Right ventricle myocardium superior (tissue), 1 donor: ENCODE data around the gene LIME1. TPM values are rescaled to one million over a fixed set of nuclear protein-coding genes. Genes with fewer than 3 reads are reported as not detected.

Experiments used
- ATAC-seq: fragments of 200-7000 bp; cut with Tn5 transposase; one replicate; pipeline ENCODE4 v1.9.1; 2020; ENCODE audit warnings: mild to moderate bottlenecking; ENCODE audit not compliant: poor library complexity
- DNase-seq: peaks from one replicate; pipeline ENCODE4 v3.0.0-alpha.2; 2020
- intact Hi-C: fragments of 100-400 bp; cut with DNase I; formaldehyde crosslinking; loops from one replicate; pipeline ENCODE4 v1.11.2; 2022
- total RNA-seq: library from RNA; stranded (reverse); fragmentation: NEBNext Ultra II Directional; extraction: Animal tissue kit (Norgen Biotek cat#: 25700); gene quantifications from one replicate; pipeline ENCODE4 v1.2.1, GENCODE V29; 2021
- donor health status: DM: no; HTN: yes; CAD: no; lungs with severe emphysema.

LIME1 gene
- total RNA-seq, 1 donor from 2014 or later: 1.6 TPM

- intact Hi-C loops: no loop called here
- ATAC-seq (no peak), DNase-seq (no peak)
Measured at GRCh38 chr20:63744574-63745423, 8.3 kb downstream of the LIME1 start.

- ATAC-seq: no peak
- DNase-seq: no peak
- intact Hi-C loops: no loop called here
Measured at GRCh38 chr20:63745424-63745805, 9.0 kb downstream of the LIME1 start.

- intact Hi-C loops: no loop called here
- DNase-seq: no peak
- no peak for ATAC-seq
Measured at GRCh38 chr20:63745961-63746731, 9.7 kb downstream of the LIME1 start.

DNA sequence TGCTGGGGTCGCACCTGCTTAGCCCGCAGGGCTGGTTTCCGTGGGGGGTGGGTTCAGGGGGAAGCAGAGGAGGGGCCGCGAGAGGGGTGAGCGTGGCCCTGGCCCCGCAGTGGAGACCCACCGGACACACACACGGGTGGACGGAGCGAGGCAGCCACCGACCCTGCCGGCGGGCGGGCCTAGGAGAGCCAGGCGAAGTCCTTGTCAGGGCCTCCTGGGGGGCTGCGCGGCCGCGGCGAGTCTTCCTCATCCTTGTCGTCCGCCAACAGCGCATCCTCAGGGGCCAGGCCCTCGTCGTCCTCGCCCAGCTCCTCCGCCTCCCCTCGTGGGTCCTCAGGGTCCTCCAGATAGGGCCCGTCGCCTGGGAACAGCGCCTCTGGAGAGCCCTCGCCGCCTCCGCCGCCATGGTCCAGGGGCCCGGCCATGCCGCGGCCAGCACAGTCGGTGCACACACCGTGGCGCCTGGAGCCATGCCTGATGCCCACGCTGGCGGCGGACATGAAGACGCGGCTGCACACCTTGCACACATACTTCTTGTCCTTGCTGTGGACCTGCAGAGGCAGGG is 10.4 kb downstream of the LIME1 start:
- intact Hi-C loops: no loop called here
- ATAC-seq (no peak), DNase-seq (no peak)

DNA sequence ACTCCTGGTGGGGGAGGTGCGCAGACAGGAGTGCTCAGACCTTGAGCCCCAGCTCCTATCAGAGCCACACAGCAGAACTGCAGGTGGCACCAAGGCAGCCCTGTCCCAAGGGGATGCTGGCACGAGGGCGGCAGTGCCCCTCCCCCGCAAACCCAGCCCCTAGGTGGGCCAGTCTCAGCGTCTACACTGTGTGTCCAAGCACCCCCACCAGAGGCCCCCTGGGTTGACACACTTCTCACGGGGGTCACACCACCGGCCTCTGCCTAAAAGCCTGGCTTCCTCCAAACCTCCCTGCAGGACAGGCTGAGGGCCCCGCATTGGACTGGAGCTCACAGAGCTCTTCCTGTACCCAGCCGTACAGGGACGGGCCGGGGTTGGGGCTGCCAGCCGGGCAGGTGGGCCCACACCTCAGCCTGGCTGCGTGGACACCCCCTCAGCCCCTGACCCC is 11.2 kb downstream of the LIME1 start:
- peak; percentile 4 for ATAC-seq

GRCh38 chr20:63748070-63748933 is 11.8 kb downstream of the LIME1 start:
- ATAC-seq (peak; percentile 30), DNase-seq (no peak)
- intact Hi-C loops: no loop called here

More for the DNA sequence above, 11.2 kb downstream of the LIME1 start:
- intact Hi-C loops: no loop called here
- no peak for DNase-seq

GRCh38 chr20:63748934-63749270 is 12.4 kb downstream of the LIME1 start:
- intact Hi-C loops: no loop called here
- DNase-seq: no peak
- ATAC-seq: no peak

GRCh38 chr20:63749597-63750508 is 13.4 kb downstream of the LIME1 start:
- intact Hi-C loops: no loop called here
- no peak for DNase-seq
- ATAC-seq: no peak

- intact Hi-C loops: no loop called here
- ATAC-seq: no peak
- no peak for DNase-seq
Measured at GRCh38 chr20:63750807-63751470, 14.5 kb downstream of the LIME1 start.

- no peak for DNase-seq
- intact Hi-C loops: no loop called here
- ATAC-seq: no peak
Measured at GRCh38 chr20:63751471-63752271, 15.2 kb downstream of the LIME1 start.

GRCh38 chr20:63752411-63753101 is 16.1 kb downstream of the LIME1 start:
- intact Hi-C loops: no loop called here
- DNase-seq: no peak
- ATAC-seq: no peak

DNA sequence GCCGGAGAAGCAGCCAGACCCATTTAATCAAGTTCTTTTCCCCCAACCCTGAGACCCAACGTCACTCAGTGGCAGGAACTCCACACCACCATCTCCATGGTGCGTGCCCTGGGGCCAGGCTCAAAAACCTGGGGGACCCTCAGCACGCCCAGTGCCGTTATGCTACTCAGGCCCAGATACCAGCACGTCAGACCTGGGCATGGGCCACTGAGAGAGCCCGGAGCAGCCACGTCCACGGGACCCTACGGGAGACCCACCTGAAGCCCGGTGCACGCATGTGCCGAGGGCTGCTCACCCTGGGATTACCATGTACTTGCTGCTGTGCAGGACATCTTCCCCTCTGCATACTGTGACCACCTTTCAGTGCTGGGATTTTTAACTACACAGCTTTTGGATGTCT is 16.9 kb downstream of the LIME1 start:
- DNase-seq (no peak), ATAC-seq (no peak)
- intact Hi-C loops: no loop called here

- ATAC-seq: peak; percentile 14
- intact Hi-C loops: no loop called here
- DNase-seq: no peak
Measured at GRCh38 chr20:63754008-63754407, 17.5 kb downstream of the LIME1 start.

GRCh38 chr20:63755933-63756647 is 19.6 kb downstream of the LIME1 start:
- DNase-seq (no peak), ATAC-seq (no peak)
- intact Hi-C loops: no loop called here

GRCh38 chr20:63756648-63756991 is 20.2 kb downstream of the LIME1 start:
- ATAC-seq (no peak), DNase-seq (no peak)
- intact Hi-C loops: no loop called here

- intact Hi-C loops: no loop called here
- no peak for DNase-seq
- ATAC-seq: no peak
Measured at GRCh38 chr20:63758152-63758551, 21.7 kb downstream of the LIME1 start.
